GM12872 (cell line): Measurements from ENCODE around the gene TAAR2.

Source experiments
- TF ChIP-seq, protein P1 (sequence below): IDR thresholded peaks from 3 replicates; pipeline ENCODE4 v1.5.1; 2011; ENCODE audit warnings: low read depth, mild to moderate bottlenecking, low read length, moderate library complexity; ENCODE audit not compliant: insufficient read depth

The TAAR2 gene

GRCh38 chr6:132571774-132572173 is 52.3 kb downstream of the TAAR2 start:
- TF ChIP-seq, protein P1, sequence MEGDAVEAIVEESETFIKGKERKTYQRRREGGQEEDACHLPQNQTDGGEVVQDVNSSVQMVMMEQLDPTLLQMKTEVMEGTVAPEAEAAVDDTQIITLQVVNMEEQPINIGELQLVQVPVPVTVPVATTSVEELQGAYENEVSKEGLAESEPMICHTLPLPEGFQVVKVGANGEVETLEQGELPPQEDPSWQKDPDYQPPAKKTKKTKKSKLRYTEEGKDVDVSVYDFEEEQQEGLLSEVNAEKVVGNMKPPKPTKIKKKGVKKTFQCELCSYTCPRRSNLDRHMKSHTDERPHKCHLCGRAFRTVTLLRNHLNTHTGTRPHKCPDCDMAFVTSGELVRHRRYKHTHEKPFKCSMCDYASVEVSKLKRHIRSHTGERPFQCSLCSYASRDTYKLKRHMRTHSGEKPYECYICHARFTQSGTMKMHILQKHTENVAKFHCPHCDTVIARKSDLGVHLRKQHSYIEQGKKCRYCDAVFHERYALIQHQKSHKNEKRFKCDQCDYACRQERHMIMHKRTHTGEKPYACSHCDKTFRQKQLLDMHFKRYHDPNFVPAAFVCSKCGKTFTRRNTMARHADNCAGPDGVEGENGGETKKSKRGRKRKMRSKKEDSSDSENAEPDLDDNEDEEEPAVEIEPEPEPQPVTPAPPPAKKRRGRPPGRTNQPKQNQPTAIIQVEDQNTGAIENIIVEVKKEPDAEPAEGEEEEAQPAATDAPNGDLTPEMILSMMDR = no peak

DNA sequence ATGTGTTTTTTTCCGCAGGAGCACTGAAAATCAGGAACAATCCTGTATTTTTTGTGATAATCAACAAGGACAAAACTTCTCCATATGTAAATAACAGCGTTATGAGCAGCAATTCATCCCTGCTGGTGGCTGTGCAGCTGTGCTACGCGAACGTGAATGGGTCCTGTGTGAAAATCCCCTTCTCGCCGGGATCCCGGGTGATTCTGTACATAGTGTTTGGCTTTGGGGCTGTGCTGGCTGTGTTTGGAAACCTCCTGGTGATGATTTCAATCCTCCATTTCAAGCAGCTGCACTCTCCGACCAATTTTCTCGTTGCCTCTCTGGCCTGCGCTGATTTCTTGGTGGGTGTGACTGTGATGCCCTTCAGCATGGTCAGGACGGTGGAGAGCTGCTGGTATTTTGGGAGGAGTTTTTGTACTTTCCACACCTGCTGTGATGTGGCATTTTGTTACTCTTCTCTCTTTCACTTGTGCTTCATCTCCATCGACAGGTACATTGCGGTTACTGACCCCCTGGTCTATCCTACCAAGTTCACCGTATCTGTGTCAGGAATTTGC is 53.8 kb downstream of the TAAR2 start, which contains the start of gene TAAR6:
TSS of gene TAAR6 (plus strand) at position 102 of the 557 bp plus-strand sequence. CDS start at position 102, 0 bp downstream.
- TF ChIP-seq, protein P1 = no peak

DNA sequence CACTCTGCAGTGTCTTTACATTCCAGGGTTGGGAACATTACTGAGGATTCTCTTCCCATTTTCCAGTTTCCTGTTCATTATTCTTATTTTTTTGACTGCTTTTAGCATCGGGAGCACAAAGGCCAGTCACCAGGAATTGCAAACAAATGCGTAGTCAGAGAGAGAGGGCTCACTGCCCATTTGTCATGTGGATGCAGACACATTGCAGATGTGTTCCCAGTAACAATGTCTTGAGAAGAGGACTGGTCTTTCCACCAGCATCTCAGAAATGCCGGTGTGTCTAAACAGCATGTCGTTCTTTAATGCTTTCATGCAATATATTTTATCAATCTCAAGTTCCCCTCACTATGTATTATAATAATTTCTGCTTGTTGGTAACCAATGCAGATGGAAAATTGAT is 54.9 kb downstream of the TAAR2 start:
- TF ChIP-seq, protein P1 = no peak

- TF ChIP-seq, protein P1 = no peak
These were observed 55.5 kb downstream of the TAAR2 start for GRCh38 chr6:132568611-132569010.

DNA sequence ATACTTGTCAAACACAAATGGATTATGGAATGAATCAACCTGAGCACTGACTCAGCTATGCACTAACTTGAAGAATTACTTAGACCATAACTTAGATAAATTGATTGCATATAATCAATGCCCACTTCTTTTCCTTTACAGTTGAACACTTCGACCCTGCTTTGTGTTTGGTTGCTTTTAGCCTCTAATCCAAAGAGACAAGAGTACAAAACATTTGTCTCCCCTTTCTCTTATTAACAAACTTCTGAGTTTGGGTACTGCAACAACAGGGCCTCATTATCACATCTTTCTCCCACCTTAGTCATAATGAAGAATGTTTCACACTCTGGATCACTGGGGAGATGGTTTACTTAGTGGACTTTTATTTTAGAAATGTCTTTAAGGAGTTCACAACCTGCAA is 56.5 kb downstream of the TAAR2 start:
- TF ChIP-seq, protein P1 = no peak
